Adrenal gland (tissue), 5 donors: ENCODE measurements around the gene TAPBPL.

ENCODE experiments used
- POLR2A ChIP-seq, 2 donors: fragments of 450-650 bp; IDR thresholded peaks; one replicate each; pipeline ENCODE4 v1.6.1; 2017; ENCODE audit warnings: antibody characterized with exemption in 2 of 2, mild to moderate bottlenecking in 2 of 2, moderate library complexity in 1 of 2
- TF ChIP-seq, protein P1 (sequence below), 6 experiments: fragments of 450-650 bp in 4 of 6; fragments of 200-600 bp in 2 of 6; sonication (generic) in 1 of 6; IDR thresholded peaks; 1 replicate in 5 of 6; 2 replicates in 1 of 6; pipeline versions ENCODE4 v1.5.1 to v1.8.0; 2016 to 2021; ENCODE audit warnings: antibody characterized with exemption in 6 of 6, mild to moderate bottlenecking in 2 of 6, moderate library complexity in 1 of 6
- donor health status: DM: no; HTN: no; CAD: no.

GRCh38 chr12:6425590-6426531 lies 26.0 kb upstream of the TAPBPL start:
- TF ChIP-seq, protein P1, sequence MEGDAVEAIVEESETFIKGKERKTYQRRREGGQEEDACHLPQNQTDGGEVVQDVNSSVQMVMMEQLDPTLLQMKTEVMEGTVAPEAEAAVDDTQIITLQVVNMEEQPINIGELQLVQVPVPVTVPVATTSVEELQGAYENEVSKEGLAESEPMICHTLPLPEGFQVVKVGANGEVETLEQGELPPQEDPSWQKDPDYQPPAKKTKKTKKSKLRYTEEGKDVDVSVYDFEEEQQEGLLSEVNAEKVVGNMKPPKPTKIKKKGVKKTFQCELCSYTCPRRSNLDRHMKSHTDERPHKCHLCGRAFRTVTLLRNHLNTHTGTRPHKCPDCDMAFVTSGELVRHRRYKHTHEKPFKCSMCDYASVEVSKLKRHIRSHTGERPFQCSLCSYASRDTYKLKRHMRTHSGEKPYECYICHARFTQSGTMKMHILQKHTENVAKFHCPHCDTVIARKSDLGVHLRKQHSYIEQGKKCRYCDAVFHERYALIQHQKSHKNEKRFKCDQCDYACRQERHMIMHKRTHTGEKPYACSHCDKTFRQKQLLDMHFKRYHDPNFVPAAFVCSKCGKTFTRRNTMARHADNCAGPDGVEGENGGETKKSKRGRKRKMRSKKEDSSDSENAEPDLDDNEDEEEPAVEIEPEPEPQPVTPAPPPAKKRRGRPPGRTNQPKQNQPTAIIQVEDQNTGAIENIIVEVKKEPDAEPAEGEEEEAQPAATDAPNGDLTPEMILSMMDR (IDR thresholded peaks at IDR 0.05): no peak
- TF ChIP-seq POLR2A (IDR thresholded peaks at IDR 0.05): no peak
